IPS DF 19.7 (cell line): ENCODE data around the gene DERL2.
A peak's percentile ranks its signal among the peaks of the same experiment; 100 is the strongest.

ENCODE experiments used
- DNase-seq: peaks from one replicate; pipeline ENCODE4 v3.0.0-alpha.2; 2013; ENCODE audit warnings: low read depth, low spot score

The DERL2 gene

GRCh38 chr17:5501685-5502084, 15.7 kb upstream of the DERL2 start:
- no peak for DNase-seq

GRCh38 chr17:5500589-5501391, 14.8 kb upstream of the DERL2 start:
- peak; percentile 75 for DNase-seq

GRCh38 chr17:5500247-5500588, 14.2 kb upstream of the DERL2 start:
- no peak for DNase-seq

GRCh38 chr17:5499476-5500231, 13.7 kb upstream of the DERL2 start:
- no peak for DNase-seq

GRCh38 chr17:5492970-5493369, 7.0 kb upstream of the DERL2 start:
- DNase-seq = no peak

- no peak for DNase-seq
Observed at GRCh38 chr17:5488752-5489151, 2.8 kb upstream of the DERL2 start.

- peak; percentile 91 for DNase-seq
Observed at GRCh38 chr17:5486206-5487124, 487 bp upstream of the DERL2 start, which contains the start of gene MIS12. Gene MIS12, plus strand, starts transcription at chr17:5486566. Its CDS starts 2,297 bp downstream, at chr17:5488863.

GRCh38 chr17:5481451-5481850, 4.5 kb downstream of the DERL2 start:
- DNase-seq = no peak

- no peak for DNase-seq
Observed at GRCh38 chr17:5480962-5481361, 5.0 kb downstream of the DERL2 start.

GRCh38 chr17:5478992-5479391, 7.0 kb downstream of the DERL2 start:
- DNase-seq = no peak

- DNase-seq = no peak
Observed at GRCh38 chr17:5473906-5474305, 12.1 kb downstream of the DERL2 start.

- DNase-seq = no peak
Observed at GRCh38 chr17:5472511-5472910, 13.5 kb downstream of the DERL2 start.

GRCh38 chr17:5468075-5468473, 17.9 kb downstream of the DERL2 start:
- DNase-seq = no peak

- DNase-seq = no peak
Observed at GRCh38 chr17:5467416-5467815, 18.6 kb downstream of the DERL2 start.

GRCh38 chr17:5466295-5466694, 19.7 kb downstream of the DERL2 start:
- no peak for DNase-seq

GRCh38 chr17:5464717-5465507, 21.1 kb downstream of the DERL2 start:
- no peak for DNase-seq

GRCh38 chr17:5446786-5447185, 39.2 kb downstream of the DERL2 start:
- DNase-seq = no peak

- no peak for DNase-seq
Observed at GRCh38 chr17:5444209-5444608, 41.8 kb downstream of the DERL2 start.

- no peak for DNase-seq
Observed at GRCh38 chr17:5443728-5444127, 42.2 kb downstream of the DERL2 start.

GRCh38 chr17:5439446-5439764, 46.6 kb downstream of the DERL2 start:
- no peak for DNase-seq

- DNase-seq = peak; percentile 30
Observed at GRCh38 chr17:5438716-5439445, 47.1 kb downstream of the DERL2 start, which contains the start of gene C1QBP. Gene C1QBP, minus strand, starts transcription at chr17:5439155. Its CDS starts 82 bp downstream, at chr17:5439073.
